HEK293 (cell line): ENCODE measurements around the gene PRRG4.

Experiments
- CTCF ChIA-PET: fragments of 350-600 bp; formaldehyde crosslinking; extraction: SDS; loops from one replicate; lab custom pipeline; 2021; ENCODE audit warnings: antibody characterized with exemption; lab: Yijun Ruan, JAX
- POLR2A ChIA-PET: fragments of 300-600 bp; formaldehyde crosslinking; extraction: SDS; loops from one replicate; lab custom pipeline; 2020; ENCODE audit warnings: antibody characterized with exemption, inconsistent platforms; lab: Yijun Ruan, JAX
- H3K27ac ChIP-seq: fragments of 200-500 bp; sonication (Bioruptor generic); 2 replicates; pipeline ENCODE4 v1.5.1; 2014; ENCODE audit warnings: low read depth, low read length, control low read depth, inconsistent platforms; ENCODE audit errors: extremely low read depth
- H3K36me3 ChIP-seq, 2 experiments: fragments of 200-500 bp in 1 of 2; sonication (Bioruptor generic) in 1 of 2; 1 replicate in 1 of 2; 2 replicates in 1 of 2; pipeline ENCODE4 v1.5.1; 2014 to 2017; ENCODE audit warnings: inconsistent platforms in 2 of 2, low read length in 2 of 2; ENCODE audit not compliant: control insufficient read depth in 2 of 2, insufficient read depth in 1 of 2
- H3K4me1 ChIP-seq: fragments of 200-500 bp; sonication (Bioruptor generic); 2 replicates; pipeline ENCODE4 v1.5.1; 2014; ENCODE audit warnings: mild to moderate bottlenecking, low read length, inconsistent platforms; ENCODE audit not compliant: control insufficient read depth, insufficient read depth
- H3K4me3 ChIP-seq: 2 replicates; pipeline ENCODE4 v1.5.1; 2011; ENCODE audit warnings: low read depth, mild to moderate bottlenecking, control low read depth, low read length, moderate library complexity
- H3K9me3 ChIP-seq: fragments of 200-500 bp; sonication (Bioruptor generic); 2 replicates; pipeline ENCODE4 v1.5.1; 2014; ENCODE audit warnings: low read depth, low read length, inconsistent platforms; ENCODE audit not compliant: control insufficient read depth, insufficient read depth
- GLIS1 ChIP-seq: fragments of 450-650 bp; formaldehyde crosslinking; IDR thresholded peaks from 2 replicates; pipeline ENCODE4 v1.5.1; 2016; ENCODE audit warnings: missing biosample characterization, missing genetic modification characterization
- GLIS2 ChIP-seq: fragments of 450-650 bp; formaldehyde crosslinking; IDR thresholded peaks from 2 replicates; pipeline ENCODE4 v1.5.1; 2016; ENCODE audit warnings: missing biosample characterization, missing genetic modification characterization
- MEIS1 ChIP-seq: sonication (generic); formaldehyde crosslinking; IDR thresholded peaks from 2 replicates; pipeline ENCODE4 v1.8.1; 2022; ENCODE audit warnings: missing genetic modification reagents, mild to moderate bottlenecking, borderline replicate concordance
- MZF1 ChIP-seq: fragments of 450-650 bp; formaldehyde crosslinking; IDR thresholded peaks from 2 replicates; pipeline ENCODE4 v1.5.1; 2017; ENCODE audit warnings: missing biosample characterization, missing genetic modification characterization, borderline replicate concordance
- OSR2 ChIP-seq: fragments of 450-650 bp; formaldehyde crosslinking; IDR thresholded peaks from 2 replicates; pipeline ENCODE4 v1.5.1; 2016; ENCODE audit warnings: missing biosample characterization, missing genetic modification characterization
- ZNF16 ChIP-seq: fragments of 450-650 bp; formaldehyde crosslinking; IDR thresholded peaks from 2 replicates; pipeline ENCODE4 v1.5.1; 2016; ENCODE audit warnings: low read depth, missing biosample characterization, missing genetic modification characterization
- ZNF169 ChIP-seq: fragments of 450-650 bp; formaldehyde crosslinking; IDR thresholded peaks from 2 replicates; pipeline ENCODE4 v1.5.1; 2016; ENCODE audit warnings: missing biosample characterization, missing genetic modification characterization
- ZNF423 ChIP-seq: fragments of 450-650 bp; formaldehyde crosslinking; IDR thresholded peaks from 2 replicates; pipeline ENCODE4 v1.5.1; 2016; ENCODE audit warnings: missing biosample characterization, missing genetic modification characterization
- ZNF529 ChIP-seq: fragments of 450-650 bp; formaldehyde crosslinking; IDR thresholded peaks from 2 replicates; pipeline ENCODE4 v1.5.1; 2017; ENCODE audit warnings: missing genetic modification characterization, missing biosample characterization; ENCODE audit not compliant: insufficient replicate concordance
- ZNF561 ChIP-seq: fragments of 450-650 bp; IDR thresholded peaks from 2 replicates; pipeline ENCODE4 v1.5.1; 2018; ENCODE audit warnings: missing biosample characterization, missing genetic modification characterization, borderline replicate concordance
- ZNF624 ChIP-seq: fragments of 450-650 bp; formaldehyde crosslinking; IDR thresholded peaks from 2 replicates; pipeline ENCODE4 v1.5.1; 2017; ENCODE audit warnings: missing biosample characterization, missing genetic modification characterization
- ZNF660 ChIP-seq: fragments of 450-650 bp; IDR thresholded peaks from 2 replicates; pipeline ENCODE4 v1.5.1; 2018; ENCODE audit warnings: missing biosample characterization, mild to moderate bottlenecking, missing genetic modification characterization
- ZNF837 ChIP-seq: fragments of 450-650 bp; formaldehyde crosslinking; IDR thresholded peaks from 2 replicates; pipeline ENCODE4 v1.5.1; 2016; ENCODE audit warnings: missing biosample characterization, missing genetic modification characterization
- TF ChIP-seq, protein P1 (sequence below): fragments of 450-650 bp; formaldehyde crosslinking; IDR thresholded peaks from 2 replicates; pipeline ENCODE4 v1.5.1; 2017; ENCODE audit warnings: missing biosample characterization, missing genetic modification characterization
- TF ChIP-seq, protein P2 (sequence below): fragments of 450-650 bp; formaldehyde crosslinking; IDR thresholded peaks from 2 replicates; pipeline ENCODE4 v1.5.1; 2017; ENCODE audit warnings: missing biosample characterization, missing genetic modification characterization
- TF ChIP-seq, protein P3 (sequence below): fragments of 450-650 bp; formaldehyde crosslinking; IDR thresholded peaks from 2 replicates; pipeline ENCODE4 v1.5.1; 2016; ENCODE audit warnings: missing biosample characterization, missing genetic modification characterization

Gene PRRG4

DNA sequence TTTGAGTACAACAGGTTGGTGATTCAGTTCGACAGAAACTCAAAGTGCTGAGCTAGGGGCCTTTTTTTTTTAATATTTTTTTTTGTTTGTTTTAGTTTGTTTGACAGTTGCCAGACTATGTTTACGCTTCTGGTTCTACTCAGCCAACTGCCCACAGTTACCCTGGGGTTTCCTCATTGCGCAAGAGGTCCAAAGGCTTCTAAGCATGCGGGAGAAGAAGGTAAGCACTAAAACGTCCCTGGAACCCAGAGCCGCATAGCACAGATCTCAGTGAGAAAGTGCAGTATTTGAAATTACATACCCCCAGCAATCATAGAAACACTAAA, 649 bp downstream of the PRRG4 start (continued):
- TF ChIP-seq ZNF561 (no peak), GLIS2 (tag by site-specific recombination) (no peak), MZF1 (tag by site-specific recombination) (no peak), ZNF529 (tag by site-specific recombination) (no peak), ZNF837 (tag by site-specific recombination) (no peak)

DNA sequence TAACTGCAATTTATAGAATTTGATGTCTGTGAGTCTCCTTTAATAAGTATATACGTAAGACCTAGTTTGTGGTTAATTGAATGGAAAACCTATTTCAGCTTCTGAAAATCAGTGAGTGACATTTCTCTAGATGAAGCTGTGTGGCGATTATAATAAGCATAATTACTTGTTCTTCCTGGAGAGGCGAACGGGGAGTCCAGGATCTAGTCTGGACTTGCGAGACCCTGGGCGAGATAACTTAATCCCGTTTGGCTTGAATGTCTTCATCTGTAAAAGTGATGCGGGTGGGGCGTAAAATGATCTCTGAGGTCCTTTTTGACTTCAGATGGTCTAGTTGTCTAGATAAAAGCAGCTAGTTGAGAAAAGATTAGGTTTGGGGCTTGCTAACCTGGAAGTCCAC, 1.1 kb downstream of the PRRG4 start:
- TF ChIP-seq OSR2 (peak; percentile 20; the same call in 1 of the 2 replicates), GLIS1 (tag by site-specific recombination) (0 out of 2 replicates have a peak, but pooled peaks have one; percentile 9), ZNF16 (tag by site-specific recombination) (no peak)
- TF ChIP-seq, protein P1, sequence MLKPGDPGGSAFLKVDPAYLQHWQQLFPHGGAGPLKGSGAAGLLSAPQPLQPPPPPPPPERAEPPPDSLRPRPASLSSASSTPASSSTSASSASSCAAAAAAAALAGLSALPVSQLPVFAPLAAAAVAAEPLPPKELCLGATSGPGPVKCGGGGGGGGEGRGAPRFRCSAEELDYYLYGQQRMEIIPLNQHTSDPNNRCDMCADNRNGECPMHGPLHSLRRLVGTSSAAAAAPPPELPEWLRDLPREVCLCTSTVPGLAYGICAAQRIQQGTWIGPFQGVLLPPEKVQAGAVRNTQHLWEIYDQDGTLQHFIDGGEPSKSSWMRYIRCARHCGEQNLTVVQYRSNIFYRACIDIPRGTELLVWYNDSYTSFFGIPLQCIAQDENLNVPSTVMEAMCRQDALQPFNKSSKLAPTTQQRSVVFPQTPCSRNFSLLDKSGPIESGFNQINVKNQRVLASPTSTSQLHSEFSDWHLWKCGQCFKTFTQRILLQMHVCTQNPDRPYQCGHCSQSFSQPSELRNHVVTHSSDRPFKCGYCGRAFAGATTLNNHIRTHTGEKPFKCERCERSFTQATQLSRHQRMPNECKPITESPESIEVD (tag by site-specific recombination): peak; percentile 67
- H3K27ac ChIP-seq: no peak overlapping the region
- no peaks in the 10 kb centered on the region for H3K4me1 ChIP-seq
- no peak overlapping the region; the same call in 1 of the 2 replicates for H3K4me3 ChIP-seq
- CTCF ChIA-PET: interaction anchor here (0.7 to 1.7 kb wide), 2 partner anchors 103 to 235 kb away, joined by 4 to 6 read pairs; no protein-coding TSS in a partner anchor
- no peaks in the 10 kb centered on the region for H3K9me3 ChIP-seq
- POLR2A ChIA-PET: interaction anchor here (1.9 kb wide), 1 partner anchor 8 kb away, joined by 6 read pairs; no protein-coding TSS in a partner anchor
- H3K36me3 ChIP-seq: peaks cover 0 to 24% of the 10 kb centered on the region in 2 experiments; a peak in 1 of 3 replicates

DNA sequence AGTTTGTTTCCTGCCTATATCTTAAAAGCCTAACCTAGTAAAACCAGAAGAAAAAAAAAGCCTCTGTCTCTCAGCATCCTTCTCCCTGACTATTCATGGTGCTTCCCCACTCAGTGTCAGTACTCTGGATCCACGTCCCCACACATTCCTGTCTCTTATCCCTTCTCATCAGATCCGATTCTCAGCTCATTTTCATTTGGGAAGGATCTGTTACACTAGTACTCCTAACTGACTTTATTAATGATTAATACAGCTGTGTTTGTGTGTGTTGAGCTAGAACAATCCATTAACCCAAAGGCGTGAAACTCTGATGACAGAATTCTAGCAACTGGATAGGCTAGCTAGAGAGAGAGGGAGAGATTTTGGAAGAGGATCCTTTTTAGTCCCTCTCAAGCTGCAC, 1.5 kb downstream of the PRRG4 start:
- CTCF ChIA-PET: interaction anchor here (1.7 kb wide), 1 partner anchor 235 kb away, joined by 6 read pairs; no protein-coding TSS in a partner anchor
- Histone ChIP-seq H3K4me3 (no peak overlapping the region), H3K27ac (no peak overlapping the region), H3K36me3 (peaks cover 0 to 24% of the 10 kb centered on the region in 2 experiments; a peak in 1 of 3 replicates), H3K4me1 (no peaks in the 10 kb centered on the region), H3K9me3 (no peaks in the 10 kb centered on the region)
- POLR2A ChIA-PET: interaction anchor here (1.9 kb wide), 1 partner anchor 7 kb away, joined by 6 read pairs; no protein-coding TSS in a partner anchor
- TF ChIP-seq ZNF660 (tag by site-specific recombination) (no peak), ZNF624 (tag by site-specific recombination) (no peak), ZNF169 (tag by site-specific recombination) (no peak), ZNF423 (tag by site-specific recombination) (no peak), MEIS1 (CRISPR knock-in tag) (no peak)
- TF ChIP-seq, protein P2, sequence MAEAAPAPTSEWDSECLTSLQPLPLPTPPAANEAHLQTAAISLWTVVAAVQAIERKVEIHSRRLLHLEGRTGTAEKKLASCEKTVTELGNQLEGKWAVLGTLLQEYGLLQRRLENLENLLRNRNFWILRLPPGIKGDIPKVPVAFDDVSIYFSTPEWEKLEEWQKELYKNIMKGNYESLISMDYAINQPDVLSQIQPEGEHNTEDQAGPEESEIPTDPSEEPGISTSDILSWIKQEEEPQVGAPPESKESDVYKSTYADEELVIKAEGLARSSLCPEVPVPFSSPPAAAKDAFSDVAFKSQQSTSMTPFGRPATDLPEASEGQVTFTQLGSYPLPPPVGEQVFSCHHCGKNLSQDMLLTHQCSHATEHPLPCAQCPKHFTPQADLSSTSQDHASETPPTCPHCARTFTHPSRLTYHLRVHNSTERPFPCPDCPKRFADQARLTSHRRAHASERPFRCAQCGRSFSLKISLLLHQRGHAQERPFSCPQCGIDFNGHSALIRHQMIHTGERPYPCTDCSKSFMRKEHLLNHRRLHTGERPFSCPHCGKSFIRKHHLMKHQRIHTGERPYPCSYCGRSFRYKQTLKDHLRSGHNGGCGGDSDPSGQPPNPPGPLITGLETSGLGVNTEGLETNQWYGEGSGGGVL (tag by site-specific recombination): no peak
- TF ChIP-seq, protein P3, sequence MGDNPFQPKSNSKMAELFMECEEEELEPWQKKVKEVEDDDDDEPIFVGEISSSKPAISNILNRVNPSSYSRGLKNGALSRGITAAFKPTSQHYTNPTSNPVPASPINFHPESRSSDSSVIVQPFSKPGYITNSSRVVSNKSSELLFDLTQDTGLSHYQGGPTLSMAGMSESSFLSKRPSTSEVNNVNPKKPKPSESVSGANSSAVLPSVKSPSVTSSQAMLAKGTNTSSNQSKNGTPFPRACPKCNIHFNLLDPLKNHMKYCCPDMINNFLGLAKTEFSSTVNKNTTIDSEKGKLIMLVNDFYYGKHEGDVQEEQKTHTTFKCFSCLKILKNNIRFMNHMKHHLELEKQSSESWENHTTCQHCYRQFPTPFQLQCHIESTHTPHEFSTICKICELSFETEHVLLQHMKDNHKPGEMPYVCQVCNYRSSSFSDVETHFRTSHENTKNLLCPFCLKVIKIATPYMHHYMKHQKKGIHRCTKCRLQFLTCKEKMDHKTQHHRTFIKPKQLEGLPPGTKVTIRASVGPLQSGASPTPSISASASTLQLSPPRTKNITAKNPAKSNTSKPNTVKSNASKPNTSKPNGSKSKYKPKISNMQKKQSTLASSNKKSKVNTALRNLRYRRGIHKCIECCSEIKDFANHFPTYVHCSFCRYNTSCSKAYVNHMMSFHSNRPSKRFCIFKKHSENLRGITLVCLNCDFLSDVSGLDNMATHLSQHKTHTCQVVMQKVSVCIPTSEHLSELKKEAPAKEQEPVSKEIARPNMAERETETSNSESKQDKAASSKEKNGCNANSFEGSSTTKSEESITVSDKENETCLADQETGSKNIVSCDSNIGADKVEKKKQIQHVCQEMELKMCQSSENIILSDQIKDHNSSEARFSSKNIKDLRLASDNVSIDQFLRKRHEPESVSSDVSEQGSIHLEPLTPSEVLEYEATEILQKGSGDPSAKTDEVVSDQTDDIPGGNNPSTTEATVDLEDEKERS (tag by site-specific recombination): no peak
